NCI-H1417 treated with DMSO at 0.1 percent for 48 hours (cell line): Measurements from ENCODE around the gene EHD3.
A peak's percentile ranks its signal among the peaks of the same experiment; 100 is the strongest.

Experiments
- DNase-seq: peaks from one replicate; lab custom pipeline; 2025; lab: John Stamatoyannopoulos, UW

The EHD3 gene

DNA sequence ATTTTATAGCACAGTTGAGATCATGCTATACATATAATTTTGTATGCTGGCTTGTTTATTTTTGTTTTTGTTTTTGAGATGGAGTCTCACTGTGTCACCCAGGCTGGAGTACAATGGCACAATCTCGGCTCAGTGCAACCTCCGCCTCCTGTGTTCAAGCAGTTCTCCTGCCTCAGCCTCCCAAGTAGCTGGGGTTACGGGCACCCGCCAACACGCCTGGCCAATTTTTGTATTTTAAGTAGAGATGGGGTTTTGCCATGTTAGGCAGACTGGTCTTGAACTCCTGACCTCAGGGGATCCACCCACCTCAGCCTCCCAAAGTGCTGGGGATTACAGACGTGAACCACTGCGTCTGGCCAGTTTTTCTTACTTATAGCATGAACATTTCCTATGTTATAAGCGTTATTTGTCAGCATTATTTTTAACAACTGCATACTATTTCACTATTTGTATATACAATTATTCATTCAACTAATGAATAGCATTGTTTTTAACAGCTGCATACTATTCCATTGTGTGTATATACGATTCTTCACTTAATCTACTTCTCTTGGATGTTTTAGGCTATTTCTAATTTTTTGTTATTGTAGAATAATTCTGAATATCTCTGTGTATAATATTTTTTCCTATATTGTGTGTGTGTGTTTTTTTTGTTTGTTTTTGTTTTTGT is 3.5 kb downstream of the EHD3 start:
- DNase-seq, result no peak

DNA sequence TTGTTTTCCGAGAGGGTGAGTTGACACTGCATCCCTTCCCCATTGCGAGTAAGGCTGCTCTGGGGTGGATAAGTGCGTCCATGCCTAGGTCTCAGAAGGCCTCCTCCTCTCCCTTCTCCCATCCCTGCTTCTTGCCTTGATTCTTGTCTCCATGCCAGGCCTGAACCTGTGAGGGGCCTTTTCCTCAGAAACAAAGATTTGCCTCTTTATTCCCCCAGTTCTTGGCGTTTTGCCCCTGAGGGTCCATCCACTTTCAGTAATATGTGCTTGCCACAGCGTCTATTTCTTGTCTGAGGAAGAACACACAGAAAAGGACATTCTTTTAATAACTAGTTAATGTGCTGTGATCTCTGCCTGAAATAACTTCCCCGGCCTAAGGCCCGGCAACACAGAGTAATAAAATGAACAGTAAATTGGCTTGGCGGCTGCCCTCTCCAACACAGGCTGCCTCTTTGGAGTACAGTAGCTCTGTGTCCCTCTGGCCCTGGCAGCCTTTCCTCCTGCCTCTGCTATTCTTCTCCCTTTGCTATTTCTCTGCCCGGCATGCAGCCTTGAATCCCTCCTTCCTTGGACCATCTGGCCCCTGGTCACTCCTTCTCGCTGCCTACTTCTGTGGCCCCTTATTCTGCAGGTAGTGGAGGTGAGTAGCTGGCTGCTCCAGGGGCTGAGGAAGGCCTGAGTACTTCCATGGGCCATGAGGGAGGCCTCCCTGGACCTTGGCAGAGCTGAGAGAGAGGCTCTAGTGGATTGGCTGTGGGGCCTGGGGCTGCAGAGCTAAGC is 4.4 kb downstream of the EHD3 start:
- DNase-seq, result no peak

DNA sequence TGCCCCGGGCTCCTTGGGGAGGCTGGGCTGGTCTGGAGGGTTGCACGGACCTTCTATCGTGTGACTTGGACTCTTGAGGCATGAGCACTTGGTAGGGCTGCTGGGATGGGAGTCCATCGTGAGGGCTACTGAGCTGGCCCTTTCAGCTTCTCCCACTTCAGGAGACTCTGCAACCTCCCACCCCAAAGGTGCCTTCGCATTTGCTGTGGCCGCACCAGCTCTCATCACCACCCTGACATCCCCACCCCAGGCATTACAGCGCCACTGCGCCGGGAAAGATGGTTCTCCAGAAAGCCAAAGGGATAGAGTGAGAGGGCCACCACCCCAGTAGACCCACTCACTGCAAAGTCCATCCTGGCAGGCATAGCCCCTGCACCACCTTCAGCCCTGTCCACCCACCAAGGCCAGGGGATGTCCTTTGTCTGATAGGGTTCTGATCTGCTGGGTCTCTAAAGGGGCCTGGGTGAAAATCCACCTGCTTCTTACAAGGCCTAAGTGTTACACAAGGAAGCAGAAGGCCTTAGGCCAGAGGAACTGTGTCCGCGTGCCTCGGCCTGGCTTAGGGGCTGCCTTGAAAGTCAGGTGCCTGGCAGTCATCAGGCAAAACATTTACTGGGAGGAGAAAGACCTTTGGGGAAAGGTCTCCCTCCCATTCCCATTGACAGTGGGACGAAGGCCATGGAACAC is 5.1 kb downstream of the EHD3 start:
- DNase-seq, result no peak

DNA sequence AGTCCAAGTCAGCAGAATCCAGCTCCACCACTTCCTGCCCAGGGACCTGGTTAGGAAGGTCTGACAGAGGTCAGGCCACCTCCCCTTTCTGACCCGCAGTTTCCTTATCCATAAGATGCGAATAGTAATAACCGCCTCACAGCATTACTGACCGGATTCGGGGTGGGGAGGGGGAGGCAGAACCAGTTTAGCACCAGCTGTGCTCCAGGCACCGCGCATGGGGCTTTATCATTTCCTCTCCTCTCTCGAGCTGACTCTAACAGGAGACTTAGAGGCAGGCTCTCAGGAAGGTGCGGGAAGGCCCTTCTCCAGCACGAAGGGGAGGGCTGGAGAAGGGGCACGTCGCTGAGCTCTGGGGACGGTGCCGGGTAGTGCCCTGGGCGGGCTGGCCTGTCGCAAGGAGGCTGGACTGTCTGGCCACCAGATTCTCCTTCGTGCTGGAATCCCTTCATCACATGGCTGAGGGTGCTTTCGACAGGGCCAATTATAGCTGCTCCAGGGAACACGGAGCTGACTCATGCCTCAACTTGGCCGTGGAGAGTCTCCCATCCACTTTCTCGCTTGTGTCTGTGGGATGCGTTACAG is 5.7 kb downstream of the EHD3 start:
- DNase-seq, result no peak

DNA sequence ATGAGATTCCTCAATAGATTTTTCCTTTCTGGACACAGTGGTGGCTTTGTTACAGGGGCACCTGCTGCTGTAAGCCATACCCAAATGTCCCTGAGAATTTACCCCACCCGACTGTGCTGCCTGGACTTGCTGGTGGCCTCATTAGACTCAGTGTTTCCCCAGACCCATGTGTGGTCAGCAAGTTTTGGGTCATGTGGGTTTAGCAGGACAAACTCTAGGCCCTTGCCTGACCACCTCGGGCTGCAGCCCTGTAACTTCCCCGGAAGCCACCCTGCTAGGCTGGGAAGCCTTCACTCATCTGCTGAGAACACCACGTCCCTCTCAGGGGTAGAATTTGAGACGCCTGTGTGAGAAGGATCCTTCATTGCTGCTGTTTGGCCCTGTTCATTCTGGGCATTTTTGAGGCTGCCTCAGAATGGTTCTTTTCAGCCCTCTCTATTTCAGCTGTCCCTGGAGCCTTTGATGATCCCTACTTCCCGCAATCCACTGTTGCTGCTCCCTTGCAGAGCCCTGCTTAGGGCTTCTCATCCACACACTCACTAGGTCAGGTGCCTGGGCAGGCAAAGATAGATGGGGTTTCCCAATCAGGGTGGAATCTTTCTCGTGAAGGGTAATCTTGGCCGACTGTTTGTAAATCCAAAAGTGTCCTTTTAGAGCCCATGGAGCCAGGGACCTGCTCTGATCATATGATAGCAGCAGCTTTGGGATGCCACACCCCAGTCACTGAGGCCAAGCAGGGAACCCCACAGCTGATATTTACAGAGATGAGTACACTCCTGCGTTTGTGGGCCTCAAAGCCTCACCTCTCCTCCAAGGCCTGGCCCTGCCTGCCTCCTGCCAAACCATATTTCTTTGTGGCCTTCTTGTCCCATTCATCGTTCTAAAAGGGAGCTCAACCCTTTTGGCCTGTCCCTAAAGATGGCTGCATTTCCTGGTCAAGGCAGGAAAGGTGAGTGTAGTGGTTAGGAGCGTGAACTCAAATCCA is 6.7 kb downstream of the EHD3 start:
- no peak for DNase-seq

DNA sequence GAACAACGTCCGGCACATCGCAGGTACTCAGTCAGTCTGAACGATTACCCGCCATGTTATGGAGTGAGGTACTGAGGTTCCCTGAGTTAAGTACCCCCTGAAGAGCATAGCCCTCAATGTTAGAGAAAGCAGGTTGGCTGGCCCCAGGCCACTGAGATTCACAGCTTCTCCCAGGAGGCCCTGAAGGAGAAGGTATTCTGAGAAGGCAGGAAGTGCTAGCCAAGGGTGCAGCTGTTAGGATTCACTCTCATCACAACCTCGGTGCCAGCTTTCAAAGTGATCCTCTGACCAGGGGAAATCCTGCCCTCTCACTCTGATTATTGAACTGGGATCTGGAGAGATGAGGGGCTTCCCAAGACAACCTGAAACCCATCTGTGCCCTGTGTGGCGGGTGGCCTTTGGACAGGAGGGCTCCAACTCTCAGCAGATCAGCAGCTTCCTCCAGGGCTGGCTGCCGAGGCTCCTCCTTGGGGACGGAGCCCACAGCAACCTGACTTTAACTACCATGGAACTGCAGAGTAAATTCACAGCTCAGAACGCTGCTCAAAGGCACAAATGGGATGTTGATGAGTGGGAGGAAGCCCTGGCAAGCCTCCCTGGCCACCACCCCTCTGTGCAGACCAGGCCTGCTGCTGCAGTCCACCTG is 7.8 kb downstream of the EHD3 start:
- DNase-seq, result no peak

DNA sequence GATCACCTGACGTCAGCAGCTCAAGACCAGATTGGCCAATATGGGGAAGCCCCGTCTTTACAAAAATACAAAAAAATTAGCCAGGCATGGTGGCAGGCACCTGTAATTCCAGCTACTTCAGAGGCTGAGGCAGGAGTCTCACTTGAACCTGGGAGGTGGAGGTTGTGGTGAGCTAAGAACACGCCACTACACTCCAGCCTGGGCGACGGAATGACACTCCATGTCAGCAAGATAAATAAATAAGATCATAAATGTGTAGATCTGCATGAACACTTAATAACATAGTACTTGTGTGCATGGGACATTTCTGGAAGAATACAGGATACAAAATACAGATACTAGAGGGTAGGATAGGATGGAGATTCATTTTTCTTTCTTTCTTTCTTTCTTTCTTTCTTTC is 9.1 kb downstream of the EHD3 start:
- DNase-seq, result no peak

DNA sequence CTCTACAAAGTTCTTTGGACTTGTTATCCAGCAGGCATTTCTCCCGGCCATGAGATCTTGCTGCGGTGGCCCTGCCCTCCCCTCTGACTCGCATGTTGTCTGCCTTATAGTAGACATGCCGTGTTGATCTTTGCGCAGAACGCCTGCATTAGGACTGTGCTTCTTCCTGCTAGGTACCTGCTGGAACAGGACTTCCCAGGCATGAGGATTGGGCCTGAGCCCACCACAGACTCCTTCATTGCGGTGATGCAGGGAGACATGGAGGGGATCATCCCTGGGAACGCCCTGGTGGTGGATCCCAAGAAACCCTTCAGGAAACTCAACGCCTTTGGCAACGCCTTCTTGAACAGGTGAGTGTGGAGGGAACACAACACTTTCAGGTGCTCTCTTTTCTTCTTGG is 10.1 kb downstream of the EHD3 start:
- DNase-seq, result no peak

DNA sequence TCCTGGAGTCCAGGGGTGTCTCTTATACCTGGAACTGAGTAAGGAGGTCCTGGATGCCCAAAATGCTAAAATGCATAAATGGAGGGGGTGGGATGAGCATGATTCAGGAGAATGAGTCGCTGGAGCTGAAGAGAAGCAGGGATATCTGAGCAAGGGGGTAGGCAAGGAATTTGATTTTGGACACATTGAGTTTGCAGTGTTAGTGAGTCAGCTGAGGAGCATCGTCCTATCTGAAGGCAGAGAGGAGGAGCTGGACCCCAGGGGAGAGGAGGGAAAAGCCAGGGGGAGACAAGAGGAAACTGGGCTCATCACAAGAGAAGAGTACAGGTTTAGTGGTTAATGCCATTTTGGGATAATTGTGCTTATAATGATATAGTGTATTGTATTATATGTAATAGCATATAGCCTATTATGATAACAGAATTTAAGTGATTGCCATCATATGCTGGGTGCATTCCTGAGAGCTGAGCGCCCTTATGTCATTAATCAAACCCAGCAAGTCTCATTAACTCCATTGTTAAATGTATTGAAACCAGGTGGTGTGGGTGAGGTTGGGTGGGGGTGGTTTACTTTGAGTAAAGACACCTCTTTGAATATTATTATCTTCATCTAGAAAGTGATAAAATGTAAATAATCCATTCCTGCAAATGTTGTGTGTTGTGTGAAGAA is 12.4 kb downstream of the EHD3 start:
- peak; percentile 63 for DNase-seq

DNA sequence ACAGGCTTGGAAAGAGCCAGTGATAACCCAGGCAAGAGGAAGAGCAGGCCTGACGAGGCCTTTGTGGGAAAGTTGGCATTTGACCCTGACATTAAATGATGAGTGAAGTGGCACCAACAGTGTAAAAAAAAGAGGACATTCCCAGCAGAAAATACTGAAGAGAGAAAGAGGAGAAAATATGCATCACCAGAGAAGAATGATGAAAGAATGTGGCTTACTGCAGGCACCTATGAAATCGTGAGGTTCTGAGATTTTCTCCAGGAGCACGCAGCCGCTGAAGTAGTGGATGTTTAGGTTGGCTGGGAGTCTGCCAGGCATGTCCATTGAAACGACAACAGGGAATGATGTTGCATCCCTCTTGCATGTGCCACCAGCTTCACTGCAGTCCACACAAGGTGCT is 13.8 kb downstream of the EHD3 start:
- no peak for DNase-seq

DNA sequence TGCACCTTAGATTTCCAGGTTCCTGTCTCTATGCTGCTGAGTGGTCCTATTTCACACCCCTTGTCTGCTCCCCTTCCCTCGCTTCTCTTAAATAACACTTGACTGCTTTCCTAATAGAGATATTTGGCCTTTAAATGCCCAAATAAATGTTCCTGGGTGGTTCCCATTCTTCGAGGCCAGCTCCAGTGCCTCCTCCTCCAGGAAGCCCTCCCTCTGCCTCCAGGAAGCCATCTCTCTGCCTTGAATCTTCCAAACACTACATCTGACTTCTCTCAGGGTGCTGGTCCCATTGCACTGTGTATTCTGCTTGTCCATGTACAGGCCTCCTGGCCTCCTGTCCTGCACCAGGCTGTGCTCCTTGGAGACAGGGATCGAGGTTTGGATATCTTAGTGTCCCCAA is 14.2 kb downstream of the EHD3 start:
- no peak for DNase-seq

DNA sequence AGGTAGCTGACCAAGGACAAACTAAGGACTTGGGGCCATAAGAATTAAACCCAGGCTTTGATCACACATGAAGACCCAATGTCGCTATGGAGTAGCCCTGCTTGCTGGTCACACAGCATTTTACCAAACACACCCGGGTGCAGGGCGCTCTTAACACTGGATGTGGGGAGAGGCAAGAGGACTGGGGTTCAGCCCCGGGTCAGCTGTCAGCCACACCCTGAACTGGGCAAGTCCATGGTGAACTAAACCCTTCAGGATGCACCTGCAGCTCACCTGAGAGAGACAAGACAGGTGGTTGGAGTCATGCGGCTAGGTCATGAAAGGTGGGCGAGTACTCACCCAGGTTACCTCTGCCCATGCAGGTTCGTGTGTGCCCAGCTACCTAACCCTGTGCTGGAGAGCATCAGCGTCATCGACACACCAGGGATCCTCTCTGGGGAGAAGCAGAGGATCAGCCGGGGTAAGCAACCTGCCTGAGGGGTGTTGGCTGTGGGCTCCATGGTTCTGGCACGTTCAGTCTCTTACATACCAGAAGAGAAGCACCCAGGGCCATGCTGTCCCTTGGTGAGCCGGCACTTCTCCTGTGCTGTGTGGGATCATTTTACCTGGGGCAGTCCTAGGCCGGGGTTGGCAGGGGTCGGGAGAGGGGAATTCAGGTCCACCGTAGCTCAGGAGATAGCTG is 15.2 kb downstream of the EHD3 start:
- no peak for DNase-seq

DNA sequence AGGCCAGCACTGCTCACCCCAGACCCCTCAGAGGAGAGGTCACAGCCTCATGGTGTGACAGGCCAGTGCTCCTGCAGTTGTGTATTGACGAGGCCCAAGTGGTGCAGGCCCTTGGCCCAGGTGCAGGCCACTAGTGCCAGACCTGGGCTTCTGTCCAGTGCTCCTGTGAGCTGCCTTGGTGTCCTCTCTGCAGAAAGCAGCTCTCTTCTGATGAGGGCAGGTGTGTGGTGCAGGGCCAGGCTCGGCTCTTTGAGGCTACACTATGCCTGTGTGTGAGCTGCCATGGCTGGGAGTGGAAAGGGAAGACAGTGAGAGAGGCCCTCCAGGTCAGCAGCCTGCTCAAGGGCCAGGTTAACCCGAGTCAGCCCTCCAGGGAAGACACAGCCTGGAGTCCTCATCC is 17.1 kb downstream of the EHD3 start:
- no peak for DNase-seq

DNA sequence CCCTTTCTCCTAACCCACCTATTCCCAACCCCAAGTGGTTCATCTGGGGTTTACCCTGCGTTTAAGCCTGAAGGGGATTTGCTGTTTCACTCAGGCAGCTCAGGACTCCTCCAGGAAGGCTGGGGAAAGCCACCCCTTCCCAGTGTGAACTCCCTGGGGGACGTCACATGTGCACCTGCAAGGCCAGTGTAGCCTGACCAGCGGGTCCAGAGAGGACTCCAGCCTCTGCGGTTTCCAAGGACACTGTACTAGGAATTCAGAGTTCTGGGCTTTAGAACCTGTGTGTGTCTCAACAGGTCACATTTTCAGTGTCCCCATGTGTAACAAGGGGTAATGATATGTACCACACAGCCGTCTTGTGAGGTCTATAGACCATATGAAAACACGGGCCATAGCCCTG is 17.9 kb downstream of the EHD3 start:
- no peak for DNase-seq

DNA sequence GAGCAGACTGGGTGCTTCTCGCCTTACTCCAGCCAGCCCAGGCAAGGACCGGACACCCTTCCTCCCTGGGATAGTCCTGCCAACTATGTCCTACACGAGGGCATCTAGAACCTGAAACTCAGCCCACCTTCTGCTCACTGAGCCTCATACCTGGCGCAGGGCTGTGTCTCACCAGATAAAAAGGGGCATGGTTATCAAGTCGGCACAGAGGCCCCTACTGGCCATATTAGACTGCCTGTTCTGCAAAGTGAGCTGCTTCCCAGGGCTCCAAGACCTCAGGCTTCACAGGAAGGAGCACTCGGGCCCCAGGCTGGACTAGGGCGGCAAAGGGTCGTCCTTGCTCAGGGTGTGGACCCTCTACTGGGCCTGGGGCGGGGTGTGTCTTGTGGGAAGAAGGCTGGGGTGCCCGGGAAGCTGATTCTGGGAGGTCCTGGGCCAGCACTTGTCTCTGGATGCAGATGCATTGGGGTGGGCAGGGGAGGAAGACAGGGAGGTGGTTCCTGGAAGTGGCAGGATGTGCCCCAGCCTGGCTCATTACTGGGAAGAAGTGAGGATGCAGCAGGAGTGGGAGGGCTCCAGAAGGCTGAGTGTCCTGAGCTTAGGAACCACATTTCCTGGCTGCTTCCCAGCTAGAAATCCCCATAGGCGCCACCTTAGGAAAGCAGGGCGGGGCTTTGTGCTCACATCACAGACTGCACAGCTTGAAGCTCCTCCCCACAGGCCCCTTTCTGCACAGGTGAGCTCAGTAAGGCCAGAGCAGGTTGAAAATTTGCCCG is 19.6 kb downstream of the EHD3 start:
- DNase-seq, result no peak

DNA sequence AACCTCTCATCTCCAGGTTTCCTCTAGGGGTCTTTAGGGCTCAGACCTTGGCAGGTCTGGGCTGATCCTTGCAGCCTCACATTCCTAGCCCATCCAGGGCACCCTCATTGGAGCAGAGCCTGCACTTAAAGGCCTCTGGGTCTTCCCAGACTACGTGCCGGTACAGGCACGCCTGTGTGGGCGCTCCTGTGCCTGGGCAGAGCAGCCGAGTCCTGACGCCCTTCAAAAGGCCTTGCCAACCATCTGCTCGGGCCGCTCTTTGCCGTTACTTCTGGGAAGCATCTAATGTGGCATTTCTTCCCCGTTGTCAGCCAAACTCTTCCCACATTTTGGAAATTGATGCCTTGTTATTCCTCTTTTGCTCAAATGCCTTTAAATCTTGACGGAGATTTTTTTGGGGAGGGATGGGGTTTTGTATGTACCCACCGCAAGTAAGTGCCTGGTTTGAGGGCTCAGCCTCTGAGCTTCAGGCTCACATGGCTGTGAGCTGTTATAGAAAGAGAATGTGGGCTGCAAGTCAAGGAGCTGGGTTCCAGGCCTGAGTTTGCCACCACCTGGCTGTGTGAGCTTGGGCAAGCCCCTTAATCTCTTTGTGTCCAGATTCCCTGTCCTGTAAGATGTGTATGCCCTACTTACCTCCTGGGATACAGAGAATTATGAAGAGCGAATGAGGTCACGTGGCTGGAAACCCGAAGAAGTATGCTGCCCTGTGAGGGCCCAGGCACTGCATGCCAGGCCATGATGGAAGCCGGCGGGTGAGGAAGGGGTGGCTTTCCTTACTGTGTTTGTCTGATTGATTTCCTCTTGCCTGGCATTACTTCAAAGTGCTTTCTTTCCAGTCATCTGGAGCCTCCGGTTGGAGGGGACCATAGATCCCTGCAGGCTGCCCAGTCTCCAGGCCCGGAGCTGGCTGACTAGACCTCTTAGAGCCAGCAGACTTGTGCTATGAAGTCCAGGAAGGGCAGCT is 20.6 kb downstream of the EHD3 start:
- no peak for DNase-seq

DNA sequence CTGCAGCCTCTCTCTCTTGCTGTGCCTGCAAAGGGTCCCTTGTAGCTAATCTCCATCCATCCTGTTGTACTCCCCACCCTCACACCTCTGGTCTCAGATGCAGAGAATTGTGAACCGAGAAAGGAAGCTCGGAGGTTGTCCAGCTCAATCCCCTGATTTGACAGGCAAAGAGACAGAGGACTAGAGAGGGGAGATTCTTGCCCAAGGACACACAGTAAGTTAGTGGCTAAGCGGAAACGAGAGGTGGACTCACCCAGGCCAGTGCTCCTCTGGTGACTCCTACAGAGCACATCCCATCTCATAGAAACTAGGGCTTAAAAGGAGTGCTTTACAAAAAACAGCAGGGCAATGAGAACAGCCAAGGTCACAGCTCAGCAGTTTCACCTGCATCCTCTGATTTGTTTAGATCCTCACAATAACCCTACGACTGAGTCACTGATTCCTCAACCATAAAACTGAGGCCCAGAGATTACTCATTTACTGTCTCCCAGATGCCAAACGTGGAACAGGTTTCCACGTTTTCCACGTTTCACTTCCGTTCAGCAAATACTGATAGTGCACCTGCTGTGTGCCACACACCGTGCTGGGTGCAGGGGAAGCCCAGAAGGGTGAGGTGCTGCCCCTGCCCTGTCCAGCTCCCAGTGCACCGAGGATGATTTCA is 22.1 kb downstream of the EHD3 start:
- DNase-seq, result no peak
